ENCODE measurements around the gene C2CD4D. TPM values are rescaled to one million over a fixed set of nuclear protein-coding genes. Genes with fewer than 3 reads are reported as not detected.
A peak's percentile ranks its signal among the peaks of the same experiment; 100 is the strongest.

C2CD4D gene
- polyA plus RNA-seq, 1 donor, result 0.78 TPM

DNA sequence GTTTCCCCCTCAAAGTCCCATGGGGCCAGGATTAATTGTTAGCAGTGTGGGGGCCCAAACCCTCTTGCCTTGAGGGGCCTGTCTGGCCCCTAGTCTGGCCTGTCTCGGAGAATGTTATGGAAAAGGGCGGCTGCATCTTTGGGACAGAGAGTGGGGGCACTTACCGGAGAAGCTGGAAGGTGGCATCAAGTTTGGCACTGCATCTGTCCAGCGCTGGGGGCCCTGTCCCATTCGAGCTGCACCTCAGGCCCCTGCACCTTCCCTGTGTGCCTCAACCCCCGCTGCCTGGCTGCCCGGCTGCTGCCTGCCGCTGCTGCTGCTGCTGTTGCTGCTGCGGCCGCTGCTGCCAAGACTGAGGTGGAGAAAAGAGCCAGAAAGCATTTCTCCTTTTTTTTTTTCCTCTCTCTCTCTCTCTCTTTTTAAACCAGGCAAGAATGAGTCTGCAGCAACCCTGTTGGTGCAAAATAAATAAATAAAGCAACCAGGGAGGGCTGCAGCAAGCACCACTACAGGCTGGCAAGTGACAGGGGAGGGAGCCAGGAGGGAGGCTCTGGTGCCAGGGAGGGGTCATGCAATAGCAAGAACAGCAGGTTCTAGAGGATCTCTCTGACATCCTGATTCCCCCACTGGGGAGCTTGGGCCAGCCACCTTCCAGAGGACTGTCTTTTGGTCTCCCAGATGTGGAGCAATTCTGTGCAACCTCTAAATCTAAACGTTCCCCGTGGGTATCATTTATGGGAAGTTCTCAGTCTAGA is 34.4 kb downstream of the C2CD4D start, which contains the start of gene LINGO4:
LINGO4 (minus strand) TSS at position 354 of the 755 bp plus-strand sequence. CDS start 2,715 bp downstream, outside the sequence.
- no peak for DNase-seq

DNA sequence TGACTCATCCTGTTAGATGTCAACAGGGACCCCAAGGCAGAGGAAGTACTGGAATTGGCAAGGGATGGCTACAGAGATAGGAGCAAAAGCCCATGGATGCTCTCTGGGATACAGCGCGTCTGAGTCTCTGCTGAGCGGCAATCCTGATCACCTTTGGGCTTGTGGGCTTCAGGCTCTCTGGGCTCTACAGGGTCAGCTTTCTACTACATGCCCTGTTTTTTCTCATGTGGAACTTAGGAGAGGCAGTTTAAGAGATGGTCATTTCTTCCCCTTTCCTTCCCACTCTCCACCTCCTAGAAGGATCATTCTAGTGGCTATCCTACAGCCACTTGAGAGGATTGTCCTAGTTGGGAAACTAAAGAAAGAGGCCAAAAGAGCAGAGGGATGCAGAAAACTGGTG is 35.7 kb downstream of the C2CD4D start:
- DNase-seq, result no peak
- H3K27me3 ChIP-seq (ENCODE audit: control insufficient read depth, insufficient read depth, low read length), result peaks cover 44% of the 10 kb centered on the region
- no peak overlapping the region for H3K4me3 ChIP-seq (ENCODE audit: low read length)
- no peak overlapping the region for H3K27ac ChIP-seq (ENCODE audit: low read length)
- no peaks in the 10 kb centered on the region for H3K36me3 ChIP-seq (ENCODE audit: control insufficient read depth, insufficient read depth, low read length)
- no peaks in the 10 kb centered on the region for H3K4me1 ChIP-seq (ENCODE audit: control insufficient read depth, insufficient read depth, low read length)
- no peaks in the 10 kb centered on the region for H3K9me3 ChIP-seq (ENCODE audit: control insufficient read depth, low read depth, low read length)
- no CpG with 5 or more reads among the region's 3 CpGs for WGBS (ENCODE audit: insufficient coverage, low lambda C conversion rate)

More for the DNA sequence above, 34.4 kb downstream of the C2CD4D start, which contains the start of gene LINGO4:
- Histone ChIP-seq H3K27me3 (ENCODE audit: control insufficient read depth, insufficient read depth, low read length) (peaks cover 33% of the 10 kb centered on the region), H3K4me1 (ENCODE audit: control insufficient read depth, insufficient read depth, low read length) (no peaks in the 10 kb centered on the region), H3K36me3 (ENCODE audit: control insufficient read depth, insufficient read depth, low read length) (no peaks in the 10 kb centered on the region), H3K27ac (ENCODE audit: low read length) (no peak within 1 kb of the TSS), H3K4me3 (ENCODE audit: low read length) (no peak within 1 kb of the TSS), H3K9me3 (ENCODE audit: control insufficient read depth, low read depth, low read length) (no peaks in the 10 kb centered on the region)
- no CpG with 5 or more reads among the region's 12 CpGs for WGBS (ENCODE audit: insufficient coverage, low lambda C conversion rate)

DNA sequence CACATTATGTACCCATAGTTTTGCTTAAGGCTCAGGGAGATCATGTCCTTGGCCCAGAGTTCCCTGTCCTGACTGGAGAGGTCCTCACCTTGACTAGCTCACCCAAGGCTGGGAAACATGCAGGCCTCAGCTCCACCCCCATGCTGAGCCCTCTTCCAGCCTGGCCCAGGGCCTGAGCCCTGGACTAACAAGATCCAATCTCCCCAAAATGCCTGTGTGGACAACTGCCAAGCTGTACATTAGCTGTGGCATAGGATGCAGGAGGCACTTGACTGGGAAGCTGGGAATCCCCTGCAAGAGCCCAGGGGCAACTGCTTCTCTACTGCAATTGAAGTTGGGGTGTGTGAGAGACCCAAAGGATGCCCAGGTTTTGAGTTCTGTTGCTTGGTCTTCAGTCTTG is 36.5 kb downstream of the C2CD4D start:
- H3K27me3 ChIP-seq (ENCODE audit: control insufficient read depth, insufficient read depth, low read length), result peaks cover 47% of the 10 kb centered on the region

DNA sequence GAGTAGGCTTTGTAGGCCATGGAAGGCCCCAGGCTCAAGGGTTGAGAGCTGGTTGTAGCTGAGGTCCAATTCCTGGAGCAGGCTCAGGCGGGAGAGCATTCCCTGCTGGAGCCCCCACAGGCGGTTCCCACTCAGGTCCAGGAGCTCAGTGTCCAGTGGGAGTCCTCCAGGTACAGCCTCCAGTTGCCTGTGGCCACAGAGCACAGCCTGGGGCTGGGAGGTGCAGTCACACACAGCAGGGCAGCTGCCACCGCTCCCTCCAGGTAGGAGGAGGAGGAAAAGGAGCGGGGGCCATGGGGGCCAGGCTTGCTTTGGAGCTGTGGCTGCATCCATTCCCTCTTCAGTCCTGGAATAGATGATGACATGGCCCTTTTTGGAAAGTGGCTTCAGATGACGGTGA is 37.2 kb downstream of the C2CD4D start:
- Histone ChIP-seq H3K4me1 (ENCODE audit: control insufficient read depth, insufficient read depth, low read length) (no peaks in the 10 kb centered on the region), H3K27ac (ENCODE audit: low read length) (no peak overlapping the region), H3K36me3 (ENCODE audit: control insufficient read depth, insufficient read depth, low read length) (no peaks in the 10 kb centered on the region), H3K4me3 (ENCODE audit: low read length) (no peak overlapping the region), H3K27me3 (ENCODE audit: control insufficient read depth, insufficient read depth, low read length) (peaks cover 47% of the 10 kb centered on the region), H3K9me3 (ENCODE audit: control insufficient read depth, low read depth, low read length) (no peaks in the 10 kb centered on the region)
- no CpG with 5 or more reads among the region's 5 CpGs for WGBS (ENCODE audit: insufficient coverage, low lambda C conversion rate)
- no peak for DNase-seq

More for the DNA sequence above, 36.5 kb downstream of the C2CD4D start:
- Histone ChIP-seq H3K4me1 (ENCODE audit: control insufficient read depth, insufficient read depth, low read length) (no peaks in the 10 kb centered on the region), H3K27ac (ENCODE audit: low read length) (no peak overlapping the region), H3K9me3 (ENCODE audit: control insufficient read depth, low read depth, low read length) (no peaks in the 10 kb centered on the region), H3K36me3 (ENCODE audit: control insufficient read depth, insufficient read depth, low read length) (no peaks in the 10 kb centered on the region), H3K4me3 (ENCODE audit: low read length) (no peak overlapping the region)
- no peak for DNase-seq

DNA sequence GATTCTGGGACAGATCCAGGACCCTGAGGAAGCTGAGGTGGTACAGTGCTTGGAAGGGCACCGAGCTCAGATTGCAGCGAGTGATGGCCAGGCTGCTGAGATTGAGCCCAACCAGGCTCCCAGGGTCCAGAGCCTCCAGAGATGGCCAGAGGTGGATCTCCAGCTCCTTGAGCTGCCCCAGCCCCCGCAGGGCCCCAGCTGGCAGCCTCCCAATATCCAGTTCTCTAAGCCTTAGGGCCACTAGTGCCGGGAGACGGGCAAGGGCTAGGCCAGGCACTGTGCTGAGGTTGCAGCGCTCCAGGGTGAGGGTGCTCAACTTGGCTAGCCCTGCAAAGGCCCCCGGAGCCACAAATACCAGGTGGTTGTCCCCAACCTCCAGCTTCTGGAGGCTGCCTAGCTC is 37.8 kb downstream of the C2CD4D start:
- no CpG with 5 or more reads among the region's 7 CpGs for WGBS (ENCODE audit: insufficient coverage, low lambda C conversion rate)
- Histone ChIP-seq H3K27ac (ENCODE audit: low read length) (no peak overlapping the region), H3K36me3 (ENCODE audit: control insufficient read depth, insufficient read depth, low read length) (no peaks in the 10 kb centered on the region), H3K4me3 (ENCODE audit: low read length) (no peak overlapping the region), H3K9me3 (ENCODE audit: control insufficient read depth, low read depth, low read length) (no peaks in the 10 kb centered on the region), H3K4me1 (ENCODE audit: control insufficient read depth, insufficient read depth, low read length) (no peaks in the 10 kb centered on the region), H3K27me3 (ENCODE audit: control insufficient read depth, insufficient read depth, low read length) (peaks cover 47% of the 10 kb centered on the region)
- no peak for DNase-seq

GRCh38 chr1:151801310-151801820 is 38.3 kb downstream of the C2CD4D start:
- H3K27me3 ChIP-seq (ENCODE audit: control insufficient read depth, insufficient read depth, low read length), result peaks cover 47% of the 10 kb centered on the region
- no peaks in the 10 kb centered on the region for H3K36me3 ChIP-seq (ENCODE audit: control insufficient read depth, insufficient read depth, low read length)
- H3K4me1 ChIP-seq (ENCODE audit: control insufficient read depth, insufficient read depth, low read length), result no peaks in the 10 kb centered on the region
- H3K27ac ChIP-seq (ENCODE audit: low read length), result no peak overlapping the region
- no peaks in the 10 kb centered on the region for H3K9me3 ChIP-seq (ENCODE audit: control insufficient read depth, low read depth, low read length)
- no CpG with 5 or more reads among the region's 12 CpGs for WGBS (ENCODE audit: insufficient coverage, low lambda C conversion rate)
- no peak overlapping the region for H3K4me3 ChIP-seq (ENCODE audit: low read length)
- no peak for DNase-seq

- no CpG with 5 or more reads among the region's 8 CpGs for WGBS (ENCODE audit: insufficient coverage, low lambda C conversion rate)
- Histone ChIP-seq H3K4me3 (ENCODE audit: low read length) (no peak overlapping the region), H3K36me3 (ENCODE audit: control insufficient read depth, insufficient read depth, low read length) (no peaks in the 10 kb centered on the region), H3K27me3 (ENCODE audit: control insufficient read depth, insufficient read depth, low read length) (peaks cover 47% of the 10 kb centered on the region), H3K4me1 (ENCODE audit: control insufficient read depth, insufficient read depth, low read length) (no peaks in the 10 kb centered on the region), H3K9me3 (ENCODE audit: control insufficient read depth, low read depth, low read length) (no peaks in the 10 kb centered on the region), H3K27ac (ENCODE audit: low read length) (no peak overlapping the region)
- DNase-seq, result no peak
These were observed 38.8 kb downstream of the C2CD4D start for GRCh38 chr1:151800830-151801229.

GRCh38 chr1:151799179-151800022 is 40.2 kb downstream of the C2CD4D start:
- Histone ChIP-seq H3K4me3 (ENCODE audit: low read length) (no peak overlapping the region), H3K27ac (ENCODE audit: low read length) (no peak overlapping the region), H3K27me3 (ENCODE audit: control insufficient read depth, insufficient read depth, low read length) (peaks cover 34% of the 10 kb centered on the region), H3K36me3 (ENCODE audit: control insufficient read depth, insufficient read depth, low read length) (no peaks in the 10 kb centered on the region), H3K9me3 (ENCODE audit: control insufficient read depth, low read depth, low read length) (no peaks in the 10 kb centered on the region), H3K4me1 (ENCODE audit: control insufficient read depth, insufficient read depth, low read length) (no peaks in the 10 kb centered on the region)
- WGBS (ENCODE audit: insufficient coverage, low lambda C conversion rate), result no CpG with 5 or more reads among the region's 9 CpGs
- no peak for DNase-seq

GRCh38 chr1:151798571-151798970 is 41.0 kb downstream of the C2CD4D start:
- no peaks in the 10 kb centered on the region for H3K36me3 ChIP-seq (ENCODE audit: control insufficient read depth, insufficient read depth, low read length)
- no peak for DNase-seq
- no peak overlapping the region for H3K4me3 ChIP-seq (ENCODE audit: low read length)
- no CpG with 5 or more reads among the region's 5 CpGs for WGBS (ENCODE audit: insufficient coverage, low lambda C conversion rate)
- H3K27ac ChIP-seq (ENCODE audit: low read length), result no peak overlapping the region
- no peaks in the 10 kb centered on the region for H3K4me1 ChIP-seq (ENCODE audit: control insufficient read depth, insufficient read depth, low read length)
- H3K27me3 ChIP-seq (ENCODE audit: control insufficient read depth, insufficient read depth, low read length), result peaks cover 26% of the 10 kb centered on the region
- H3K9me3 ChIP-seq (ENCODE audit: control insufficient read depth, low read depth, low read length), result no peaks in the 10 kb centered on the region

DNA sequence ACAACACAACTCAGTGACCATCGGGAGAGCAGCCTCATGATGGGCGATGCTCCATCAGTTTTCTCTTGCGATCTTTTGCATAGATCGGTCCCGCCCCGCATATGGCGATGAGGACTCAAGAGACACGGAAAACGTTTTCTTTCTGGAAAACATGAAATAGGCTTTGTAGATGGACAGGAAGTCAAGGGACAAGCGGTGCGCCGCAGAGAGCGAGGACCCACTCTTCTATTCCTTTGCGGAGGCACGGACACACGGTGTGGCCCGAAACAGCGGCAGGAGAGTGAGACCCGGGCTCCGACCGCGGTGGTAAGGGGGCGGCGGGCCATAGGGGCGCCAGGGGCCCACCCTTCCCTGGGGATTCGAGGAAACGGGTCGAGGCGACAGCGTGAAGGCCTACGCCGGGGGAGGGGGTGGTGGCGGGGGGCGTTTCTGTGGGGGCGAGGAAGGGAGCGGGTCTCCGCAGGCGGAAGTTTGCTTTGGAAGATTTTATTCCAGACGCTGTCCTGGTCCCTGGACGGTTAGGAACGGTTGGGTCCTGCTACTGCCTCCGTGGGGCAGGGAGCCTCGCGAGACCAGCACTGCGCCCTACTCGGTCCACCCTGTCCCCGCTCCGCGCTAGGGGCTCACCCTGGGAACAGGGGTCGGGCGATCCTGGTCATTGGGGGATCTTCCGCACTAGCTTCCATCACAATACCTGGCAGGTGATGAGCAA is 48.5 kb downstream of the C2CD4D start:
- H3K4me1 ChIP-seq (ENCODE audit: control insufficient read depth, insufficient read depth, low read length), result no peaks in the 10 kb centered on the region
- DNase-seq, result peak in 1 of 2 donors; percentile 26
- H3K27me3 ChIP-seq (ENCODE audit: control insufficient read depth, insufficient read depth, low read length), result peaks cover 1% of the 10 kb centered on the region
- WGBS (ENCODE audit: insufficient coverage, low lambda C conversion rate), result no CpG with 5 or more reads among the region's 52 CpGs
- H3K4me3 ChIP-seq (ENCODE audit: low read length), result peak overlapping the region; percentile 63
- no peak overlapping the region for H3K27ac ChIP-seq (ENCODE audit: low read length)
- H3K36me3 ChIP-seq (ENCODE audit: control insufficient read depth, insufficient read depth, low read length), result no peaks in the 10 kb centered on the region
- no peaks in the 10 kb centered on the region for H3K9me3 ChIP-seq (ENCODE audit: control insufficient read depth, low read depth, low read length)
